Measurements from ENCODE around the gene MAN2A2.

- TF ChIP-seq CTCF (IDR thresholded peaks at IDR 0.05; ENCODE audit: insufficient read depth, low read depth, low read length): no peak
- no peak for TF ChIP-seq EZH2 (IDR thresholded peaks at IDR 0.05; ENCODE audit: insufficient read depth, low read length)
These were observed 30.5 kb upstream of the MAN2A2 start for GRCh38 chr15:90872486-90873184.
